SK-N-SH treated with all-trans-retinoic acid at 6 μM for 48 hours (cell line): ENCODE data around the gene CTR9.

ENCODE experiments used
- ATAC-seq: fragments of 200-7000 bp; cut with Tn5 transposase; 3 replicates; pipeline ENCODE4 v1.9.1; 2020; ENCODE audit warnings: mild to moderate bottlenecking, moderate library complexity
- ARNTL ChIP-seq: fragments of 450-650 bp; formaldehyde crosslinking; IDR thresholded peaks from 2 replicates; pipeline ENCODE4 v1.5.0; 2020; ENCODE audit warnings: low read depth, mild to moderate bottlenecking, moderate library complexity, borderline replicate concordance
- CREB5 ChIP-seq: fragments of 250-450 bp; sonication (Bioruptor Pico); IDR thresholded peaks from 2 replicates; pipeline ENCODE4 v1.5.1; 2020; ENCODE audit warnings: low read depth, mild to moderate bottlenecking, moderate library complexity
- CSDC2 ChIP-seq: fragments of 250-450 bp; sonication (Bioruptor Pico); IDR thresholded peaks from 2 replicates; pipeline ENCODE4 v1.5.0; 2020; ENCODE audit warnings: mild to moderate bottlenecking, moderate library complexity
- CSRNP3 ChIP-seq: fragments of 250-450 bp; sonication (Bioruptor Pico); IDR thresholded peaks from 2 replicates; pipeline ENCODE4 v1.5.1; 2021; ENCODE audit warnings: mild to moderate bottlenecking, moderate library complexity
- GLIS3 ChIP-seq: fragments of 250-450 bp; sonication (Bioruptor Pico); IDR thresholded peaks from 2 replicates; pipeline ENCODE4 v1.5.0; 2020; ENCODE audit warnings: mild to moderate bottlenecking, moderate library complexity
- PPARA ChIP-seq: fragments of 250-450 bp; sonication (Bioruptor Pico); IDR thresholded peaks from 2 replicates; pipeline ENCODE4 v1.5.0; 2020; ENCODE audit warnings: mild to moderate bottlenecking, borderline replicate concordance
- SNAI2 ChIP-seq: fragments of 250-450 bp; sonication (Bioruptor Pico); IDR thresholded peaks from 2 replicates; pipeline ENCODE4 v1.5.0; 2020; ENCODE audit warnings: mild to moderate bottlenecking, moderate library complexity
- TCF4 ChIP-seq: fragments of 250-450 bp; sonication (Bioruptor Pico); IDR thresholded peaks from 2 replicates; pipeline ENCODE4 v1.8.0; 2021; ENCODE audit warnings: mild to moderate bottlenecking, moderate library complexity, borderline replicate concordance
- TOX ChIP-seq: fragments of 250-450 bp; sonication (Bioruptor Pico); IDR thresholded peaks from 2 replicates; pipeline ENCODE4 v1.8.0; 2021; ENCODE audit warnings: mild to moderate bottlenecking, moderate library complexity, borderline replicate concordance
- TSHZ2 ChIP-seq: fragments of 250-450 bp; sonication (Bioruptor Pico); IDR thresholded peaks from 2 replicates; pipeline ENCODE4 v1.5.0; 2020; ENCODE audit warnings: mild to moderate bottlenecking, moderate library complexity
- ZFP3 ChIP-seq: fragments of 250-450 bp; sonication (Bioruptor Pico); IDR thresholded peaks from 2 replicates; pipeline ENCODE4 v1.5.0; 2020; ENCODE audit warnings: mild to moderate bottlenecking, moderate library complexity
- ZNF565 ChIP-seq: fragments of 450-650 bp; formaldehyde crosslinking; conservative IDR thresholded peaks from 2 replicates; pipeline ENCODE4 v1.5.0; 2020; ENCODE audit warnings: low read depth, mild to moderate bottlenecking, moderate library complexity
- ZNF70 ChIP-seq: fragments of 450-650 bp; formaldehyde crosslinking; IDR thresholded peaks from 2 replicates; pipeline ENCODE4 v1.5.0; 2020; ENCODE audit warnings: mild to moderate bottlenecking, moderate library complexity
- ZNF8 ChIP-seq: fragments of 450-650 bp; formaldehyde crosslinking; IDR thresholded peaks from 2 replicates; pipeline ENCODE4 v1.5.0; 2020; ENCODE audit warnings: mild to moderate bottlenecking, moderate library complexity
- TF ChIP-seq, protein P1 (sequence below): fragments of 250-450 bp; sonication (Bioruptor Pico); IDR thresholded peaks from 2 replicates; pipeline ENCODE4 v1.8.0; 2021; ENCODE audit warnings: low read depth, mild to moderate bottlenecking, moderate library complexity, borderline replicate concordance

The CTR9 gene

DNA sequence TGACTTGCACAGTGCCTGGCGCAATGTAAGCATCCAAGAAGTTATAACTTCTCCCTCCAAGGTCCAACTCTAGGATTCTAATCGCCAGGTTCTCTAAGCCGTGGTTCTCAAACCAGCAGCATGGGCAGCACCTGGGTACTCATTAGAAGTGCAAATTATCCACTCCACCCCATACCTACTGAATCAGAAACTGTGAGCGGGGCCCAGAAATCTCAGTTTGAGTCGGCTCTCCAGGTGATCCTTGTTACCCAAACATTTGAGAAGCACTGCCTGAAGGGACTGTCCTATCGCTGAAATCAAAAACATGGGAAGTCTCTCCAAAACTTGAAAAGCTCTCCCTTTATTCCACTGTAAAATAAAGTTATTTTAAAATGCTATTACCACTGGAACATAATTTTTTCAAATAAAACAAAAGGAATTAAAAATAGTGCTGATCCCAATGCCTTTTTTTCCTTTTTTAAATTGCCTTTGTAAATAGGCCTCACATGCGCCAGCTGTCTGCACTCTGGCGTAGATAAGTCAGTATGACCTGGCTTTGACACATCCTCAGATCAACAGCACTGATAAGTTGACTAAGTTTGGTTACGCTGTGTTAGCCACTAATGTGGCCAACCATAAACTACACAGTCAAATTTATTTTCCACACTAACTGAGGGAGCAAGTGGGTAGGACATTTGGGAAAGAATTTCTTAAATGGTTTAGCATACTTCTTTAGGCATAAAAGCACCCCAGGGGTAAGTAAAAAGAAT lies 8.4 kb upstream of the CTR9 start:
- peak; percentile 91 for ATAC-seq
- TF ChIP-seq TCF4 (CRISPR knock-in tag) (peak; percentile 40; the same call in 1 of the 2 replicates), TOX (CRISPR knock-in tag) (no peak), TSHZ2 (CRISPR knock-in tag) (peak; percentile 16; the same call in 1 of the 2 replicates), ZFP3 (no peak), CSRNP3 (CRISPR knock-in tag) (no peak), PPARA (CRISPR knock-in tag) (no peak)

DNA sequence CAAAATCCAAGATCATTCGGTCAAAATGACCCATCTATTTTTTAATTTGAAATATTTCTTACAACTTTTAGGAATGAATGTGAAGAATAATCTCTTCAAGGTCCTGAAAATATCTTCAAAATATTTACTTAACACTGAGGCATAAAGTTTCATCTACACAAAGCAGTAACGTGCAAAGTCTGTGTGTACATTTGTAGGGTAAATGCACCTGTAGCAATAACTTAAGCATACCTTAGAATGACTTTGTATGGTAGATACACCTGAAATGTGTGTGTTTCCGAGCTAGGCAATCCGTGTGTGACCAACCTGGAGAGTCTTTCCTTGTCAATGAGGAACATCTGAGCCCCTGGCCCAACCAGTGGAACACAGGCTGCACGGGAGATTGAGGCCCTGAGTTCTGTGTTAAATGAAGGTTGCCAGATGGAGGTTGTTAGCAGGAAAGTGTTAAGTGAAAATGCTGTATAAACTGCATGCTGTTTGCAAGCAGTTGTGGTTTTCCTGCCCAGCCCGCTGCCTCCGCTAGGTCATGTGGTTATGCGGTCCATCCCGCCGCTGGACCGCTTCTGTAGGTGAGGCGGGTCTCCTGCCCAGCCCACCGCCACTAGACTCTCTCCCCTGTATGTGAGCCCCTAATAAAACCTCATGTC lies 7.6 kb upstream of the CTR9 start:
- ATAC-seq: no peak
- TF ChIP-seq SNAI2 (CRISPR knock-in tag) (no peak), ZNF70 (CRISPR knock-in tag) (no peak)
- TF ChIP-seq, all 23 proteins: peak for 0

GRCh38 chr11:10744206-10744605 lies 6.8 kb upstream of the CTR9 start:
- ATAC-seq: no peak
- no peak for TF ChIP-seq ARNTL (CRISPR knock-in tag)
- no peak for TF ChIP-seq GLIS3
- TF ChIP-seq, protein P1, sequence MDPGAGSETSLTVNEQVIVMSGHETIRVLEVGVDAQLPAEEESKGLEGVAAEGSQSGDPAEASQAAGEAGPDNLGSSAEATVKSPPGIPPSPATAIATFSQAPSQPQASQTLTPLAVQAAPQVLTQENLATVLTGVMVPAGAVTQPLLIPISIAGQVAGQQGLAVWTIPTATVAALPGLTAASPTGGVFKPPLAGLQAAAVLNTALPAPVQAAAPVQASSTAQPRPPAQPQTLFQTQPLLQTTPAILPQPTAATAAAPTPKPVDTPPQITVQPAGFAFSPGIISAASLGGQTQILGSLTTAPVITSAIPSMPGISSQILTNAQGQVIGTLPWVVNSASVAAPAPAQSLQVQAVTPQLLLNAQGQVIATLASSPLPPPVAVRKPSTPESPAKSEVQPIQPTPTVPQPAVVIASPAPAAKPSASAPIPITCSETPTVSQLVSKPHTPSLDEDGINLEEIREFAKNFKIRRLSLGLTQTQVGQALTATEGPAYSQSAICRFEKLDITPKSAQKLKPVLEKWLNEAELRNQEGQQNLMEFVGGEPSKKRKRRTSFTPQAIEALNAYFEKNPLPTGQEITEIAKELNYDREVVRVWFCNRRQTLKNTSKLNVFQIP: no peak
- no peak for TF ChIP-seq TSHZ2 (CRISPR knock-in tag)
- no peak for TF ChIP-seq CREB5
- no peak for TF ChIP-seq CSRNP3 (CRISPR knock-in tag)
- no peak for TF ChIP-seq ZNF8
- no peak for TF ChIP-seq ZNF565
- TF ChIP-seq PPARA (CRISPR knock-in tag): no peak
- TF ChIP-seq CSDC2 (CRISPR knock-in tag): no peak
